Measurements from ENCODE around the gene OR51B5.

- TF ChIP-seq GATA2 (IDR thresholded peaks at IDR 0.05; ENCODE audit: low read depth, low read length) (no peak), GATA3 (IDR thresholded peaks at IDR 0.05; ENCODE audit: low read depth, low read length) (no peak)
Measured at GRCh38 chr11:5363679-5364078, 20.4 kb upstream of the OR51B5 start.
